Endothelial cell of umbilical vein (primary cell): Measurements from ENCODE around the gene MYO7B. TPM values are rescaled to one million over a fixed set of nuclear protein-coding genes. Genes with fewer than 3 reads are reported as not detected.

Source experiments
- BruUV-seq: library from RNA; stranded (reverse); fragments of 400-500 nt; replicated peaks from 2 replicates; lab custom pipeline; 2021; lab: Mats Ljungman, UMichigan
- CTCF ChIA-PET: fragments of 300-600, 350-600 bp; sonication (Branson Sonifier 250); formaldehyde crosslinking; loops from one replicate; lab custom pipeline; 2021; ENCODE audit warnings: antibody characterized with exemption, inconsistent platforms; lab: Charles Lee
- POLR2A ChIA-PET: fragments of 300-600, 350-600 bp; sonication (Branson Sonifier 250); formaldehyde crosslinking; loops from one replicate; lab custom pipeline; 2021; ENCODE audit warnings: antibody characterized with exemption, inconsistent platforms; lab: Charles Lee
- DNase-seq: peaks from one replicate; pipeline ENCODE4 v3.0.0-alpha.2; 2011; ENCODE audit warnings: low read depth, low spot score
- FAIRE-seq: peaks from 2 replicates; lab custom pipeline; 2011; peaks lifted over from hg19 to GRCh38; lab: Jason Lieb, UNC
- H2AFZ ChIP-seq: 2 replicates; pipeline ENCODE4 v1.6.0; 2012; ENCODE audit warnings: low read depth, low read length, control low read depth, inconsistent platforms
- H3K27ac ChIP-seq: 2 replicates; pipeline ENCODE4 v1.5.1; 2011; ENCODE audit warnings: low read depth, mild to moderate bottlenecking, control low read depth, low read length, moderate library complexity; ENCODE audit not compliant: insufficient read depth
- H3K27me3 ChIP-seq, 2 experiments: 2 replicates each; pipeline versions ENCODE4 v1.6.0 to v1.6.1; 2011; ENCODE audit warnings: low read length in 2 of 2, mixed read lengths in 1 of 2; ENCODE audit not compliant: control insufficient read depth in 2 of 2, insufficient read depth in 2 of 2
- H3K36me3 ChIP-seq, 2 experiments: 2 replicates in 1 of 2; 3 replicates in 1 of 2; pipeline ENCODE4 v1.5.1; 2011; ENCODE audit warnings: low read length in 2 of 2, mild to moderate bottlenecking in 1 of 2, moderate library complexity in 1 of 2; ENCODE audit not compliant: control insufficient read depth in 2 of 2, insufficient read depth in 2 of 2; ENCODE audit errors: extremely low read depth in 1 of 2
- H3K4me1 ChIP-seq: 3 replicates; pipeline ENCODE4 v1.5.1; 2011; ENCODE audit warnings: mild to moderate bottlenecking, low read length; ENCODE audit not compliant: control insufficient read depth, insufficient read depth; ENCODE audit errors: extremely low read depth
- H3K4me2 ChIP-seq: 2 replicates; pipeline ENCODE4 v1.6.1; 2011; ENCODE audit warnings: low read length, control low read depth, mixed read lengths; ENCODE audit not compliant: insufficient read depth
- H3K4me3 ChIP-seq, 3 experiments: fragments of 200-600 bp in 1 of 3; sonication (generic), shearing (Covaris generic) in 1 of 3; replicated peaks in 1 of 3; 2 replicates each; pipeline ENCODE4 v1.5.1; 2011 to 2016; ENCODE audit warnings: control low read depth in 3 of 3, low read length in 3 of 3, mild to moderate bottlenecking in 2 of 3, inconsistent platforms in 1 of 3, low read depth in 1 of 3, moderate library complexity in 1 of 3; ENCODE audit not compliant: insufficient read depth in 1 of 3
- H3K79me2 ChIP-seq: 2 replicates; pipeline ENCODE4 v1.6.0; 2012; ENCODE audit warnings: low read length, inconsistent platforms; ENCODE audit not compliant: control insufficient read depth, insufficient read depth
- H3K9ac ChIP-seq: replicated peaks from 2 replicates; pipeline ENCODE3; 2011; ENCODE audit warnings: low read length, control low read depth; ENCODE audit not compliant: insufficient read depth; ENCODE audit errors: extremely low read depth
- H3K9me1 ChIP-seq: replicated peaks from 3 replicates; pipeline ENCODE4 v1.6.0; 2011; ENCODE audit warnings: mild to moderate bottlenecking, low read length; ENCODE audit not compliant: control insufficient read depth, insufficient read depth; ENCODE audit errors: extremely low read depth
- H3K9me3 ChIP-seq: replicated peaks from 2 replicates; pipeline ENCODE4 v1.5.1; 2012; ENCODE audit warnings: low read length, inconsistent platforms; ENCODE audit not compliant: control insufficient read depth, insufficient read depth
- H4K20me1 ChIP-seq: replicated peaks from 2 replicates; pipeline ENCODE3; 2011; ENCODE audit warnings: mild to moderate bottlenecking, low read length; ENCODE audit not compliant: control insufficient read depth, insufficient read depth; ENCODE audit errors: extremely low read depth
- CTCF ChIP-seq, 2 donors: IDR thresholded peaks; 1 replicate in 1 of 2; 2 replicates in 1 of 2; pipeline ENCODE4 v1.5.1; 2011; ENCODE audit warnings: low read length in 2 of 2, mild to moderate bottlenecking in 2 of 2, moderate library complexity in 2 of 2, control low read depth in 1 of 2, inconsistent platforms in 1 of 2, low read depth in 1 of 2; ENCODE audit not compliant: insufficient read depth in 1 of 2; ENCODE audit errors: extremely low read depth in 1 of 2
- EZH2 ChIP-seq: IDR thresholded peaks from 2 replicates; pipeline ENCODE4 v1.6.1; 2012; ENCODE audit warnings: borderline replicate concordance, low read depth, mild to moderate bottlenecking, moderate library complexity, low read length, inconsistent platforms; ENCODE audit not compliant: severe bottlenecking
- FOS ChIP-seq: IDR thresholded peaks from 2 replicates; pipeline ENCODE4 v1.6.1; 2011; ENCODE audit warnings: mild to moderate bottlenecking, low read length, moderate library complexity, borderline replicate concordance; ENCODE audit not compliant: insufficient read depth
- GATA2 ChIP-seq: IDR thresholded peaks from 2 replicates; pipeline ENCODE4 v1.7.0; 2011; ENCODE audit warnings: low read depth, mild to moderate bottlenecking, moderate library complexity, mixed read lengths, low read length; ENCODE audit not compliant: insufficient read length, insufficient read depth
- JUN ChIP-seq: IDR thresholded peaks from 2 replicates; pipeline ENCODE4 v1.6.1; 2011; ENCODE audit warnings: borderline replicate concordance, low read depth; ENCODE audit not compliant: insufficient read length, insufficient read depth
- MAX ChIP-seq: IDR thresholded peaks from 2 replicates; pipeline ENCODE4 v1.6.1; 2011; ENCODE audit not compliant: insufficient read depth, insufficient read length
- MYC ChIP-seq: IDR thresholded peaks from one replicate; pipeline ENCODE4 v1.6.1; 2011; ENCODE audit warnings: mild to moderate bottlenecking, low read depth, low read length
- POLR2A ChIP-seq: IDR thresholded peaks from 2 replicates; pipeline ENCODE4 v1.6.1; 2012; ENCODE audit warnings: low read depth, mild to moderate bottlenecking, control low read depth, low read length
- POLR2AphosphoS5 ChIP-seq: IDR thresholded peaks from 2 replicates; pipeline ENCODE4 v1.6.1; 2012; ENCODE audit warnings: low read depth, mild to moderate bottlenecking, control low read depth, low read length, moderate library complexity; ENCODE audit not compliant: insufficient read depth
- dilution Hi-C: fragments of 300-500 bp; cut with MboI; formaldehyde crosslinking; loops from one replicate; pipeline ENCODE4 v1.15.0; 2019; ENCODE audit warnings: low sequenced_read_pairs; ENCODE audit not compliant: extremely low pct_ligation_motif_present
- intact Hi-C: fragments of 100-400 bp; cut with micrococcal nuclease; formaldehyde crosslinking; loops from one replicate; pipeline ENCODE4 v1.10.0; 2022
- polyA plus RNA-seq, 4 experiments: library from polyadenylated mRNA; depleted of rRNA in 3 of 4; stranded (reverse) in 3 of 4; unstranded in 1 of 4; fragments of >200 nt; gene quantifications; 2 replicates each; pipeline versions ENCODE4 v1.2.1 to v1.2.3, GENCODE V29; 2011 to 2012; ENCODE audit warnings: missing spikeins in 1 of 4
- total RNA-seq: library from RNA; stranded (reverse); gene quantifications from 2 replicates; pipeline ENCODE4 v1.2.3, GENCODE V29; 2021

MYO7B gene
- total and polyA plus RNA-seq, 2 donors (not counting 3 experiments of a cell fraction or from before 2014, with no cell fraction given), result 0.17 TPM; not detected in 1

GRCh38 chr2:127536707-127537541 is 1.4 kb downstream of the MYO7B start:
- peaks cover 9 to 12% of the 10 kb centered on the region in 2 experiments for H3K27me3 ChIP-seq
- H3K9me1 ChIP-seq, result no peaks in the 10 kb centered on the region
- H4K20me1 ChIP-seq, result no peaks in the 10 kb centered on the region
- TF ChIP-seq JUN (no peak), EZH2 (no peak), GATA2 (no peak), POLR2A (no peak), MYC (no peak), MAX (no peak), CTCF (IDR thresholded peaks at IDR 0.05; ENCODE audit: extremely low read depth in 1 of 2, insufficient read depth in 1 of 2, low read depth in 1 of 2, low read length in 2 of 2) (no peak), POLR2AphosphoS5 (no peak), FOS (no peak)
- no TSS peak for BruUV-seq
- H2AFZ ChIP-seq, result peak overlapping the region; percentile 27
- no peak overlapping the region for H3K9ac ChIP-seq
- intact Hi-C loops (no loop called here), dilution Hi-C loops (no loop called here)
- no peak overlapping the region for H3K4me3 ChIP-seq
- DNase-seq (peak; percentile 6), FAIRE-seq (no peak)
- no peaks in the 10 kb centered on the region for H3K36me3 ChIP-seq
- no peaks in the 10 kb centered on the region for H3K79me2 ChIP-seq
- POLR2A ChIA-PET, result interaction anchor here (0.9 kb wide), 1 partner anchor 10 kb away, joined by 3 read pairs; no protein-coding TSS in a partner anchor
- no peak overlapping the region for H3K4me2 ChIP-seq
- H3K4me1 ChIP-seq, result no peaks in the 10 kb centered on the region
- CTCF ChIA-PET, result interaction anchor here (1.0 to 2.7 kb wide), 5 partner anchors 10 to 138 kb away, joined by 3 to 12 read pairs (median 4); partner anchors contain the start of genes IWS1 and LIMS2
- H3K27ac ChIP-seq, result peak overlapping the region; percentile 4
- no peaks in the 10 kb centered on the region for H3K9me3 ChIP-seq
